ENCODE results near the gene CBR3.
"Not testable (repeated sequence)": the region's sequence is repeated elsewhere in the genome, so short reads cannot be mapped to it uniquely, and the experiment has no call there.

CBR3 gene

GRCh38 chr21:36120304-36120888 lies 14.5 kb upstream of the CBR3 start:
- DNase-seq: no peak

- no peak for DNase-seq
Measured at GRCh38 chr21:36122977-36123376, 11.9 kb upstream of the CBR3 start.

- no peak for DNase-seq
Measured at GRCh38 chr21:36124395-36124794, 10.5 kb upstream of the CBR3 start.

GRCh38 chr21:36125512-36126207 lies 9.2 kb upstream of the CBR3 start:
- DNase-seq: peak; percentile 64 to 67

- DNase-seq: no peak
Measured at GRCh38 chr21:36126208-36126565, 8.7 kb upstream of the CBR3 start.

DNA sequence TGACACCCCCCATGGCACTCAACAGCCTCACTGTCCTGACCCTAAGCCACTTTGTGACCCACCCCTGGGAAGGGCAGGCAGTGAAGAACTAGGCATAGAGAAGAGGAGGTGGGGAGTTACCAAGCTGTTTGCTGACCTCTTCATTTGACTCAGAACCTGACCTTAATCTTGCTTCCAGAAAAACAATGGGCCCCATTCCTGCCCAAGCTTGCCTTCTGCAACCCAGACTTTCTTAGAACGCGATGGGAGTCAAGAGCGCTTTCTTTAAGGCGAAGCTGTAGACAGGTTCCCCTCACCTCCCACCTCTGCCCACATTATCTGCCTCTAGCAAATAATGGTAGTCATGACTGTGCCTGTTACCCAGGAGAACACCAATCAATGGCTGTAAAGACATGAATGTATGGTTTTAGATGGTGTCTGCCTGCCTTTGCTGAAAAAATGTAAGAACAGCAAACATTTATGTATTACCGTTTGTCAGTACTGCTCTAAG lies 8.2 kb upstream of the CBR3 start:
- DNase-seq: no peak

GRCh38 chr21:36127250-36127904 lies 7.5 kb upstream of the CBR3 start:
- DNase-seq: no peak

DNA sequence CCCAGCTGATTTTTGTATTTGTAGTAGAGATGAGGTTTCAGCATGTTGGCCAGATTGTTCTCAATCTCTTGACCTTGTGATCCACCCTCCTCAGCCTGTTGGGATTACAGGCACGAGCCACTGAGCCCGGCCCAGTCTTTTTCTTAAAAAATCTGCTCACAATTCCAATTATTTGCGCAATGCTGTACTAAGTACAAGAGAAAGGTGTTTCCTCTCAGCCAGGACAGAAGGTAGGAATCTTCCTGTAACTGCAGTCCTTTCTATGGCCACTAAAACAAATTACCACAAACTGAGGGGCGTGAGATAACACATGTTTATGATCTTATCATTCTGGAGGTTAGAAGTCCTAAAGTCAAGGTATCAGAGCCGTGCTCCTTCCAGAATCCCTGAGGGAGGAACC lies 6.9 kb upstream of the CBR3 start:
- DNase-seq: no peak

GRCh38 chr21:36129219-36129618 lies 5.7 kb upstream of the CBR3 start:
- DNase-seq: no peak

DNA sequence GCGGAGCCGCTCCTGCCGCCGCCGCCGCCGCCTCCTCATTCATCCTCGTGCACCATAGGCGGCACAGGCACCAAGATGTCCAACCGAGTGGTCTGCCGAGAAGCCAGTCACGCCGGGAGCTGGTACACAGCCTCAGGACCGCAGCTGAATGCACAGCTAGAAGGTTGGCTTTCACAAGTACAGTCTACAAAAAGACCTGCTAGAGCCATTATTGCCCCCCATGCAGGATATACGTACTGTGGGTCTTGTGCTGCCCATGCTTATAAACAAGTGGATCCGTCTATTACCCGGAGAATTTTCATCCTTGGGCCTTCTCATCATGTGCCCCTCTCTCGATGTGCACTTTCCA lies 4.5 kb upstream of the CBR3 start:
- peak in 1 of 2 experiments; percentile 32 for DNase-seq

- DNase-seq: not testable (repeated sequence)
Measured at GRCh38 chr21:36130839-36131238, 4.0 kb upstream of the CBR3 start.

GRCh38 chr21:36132696-36133095 lies 2.2 kb upstream of the CBR3 start:
- no peak for DNase-seq

DNA sequence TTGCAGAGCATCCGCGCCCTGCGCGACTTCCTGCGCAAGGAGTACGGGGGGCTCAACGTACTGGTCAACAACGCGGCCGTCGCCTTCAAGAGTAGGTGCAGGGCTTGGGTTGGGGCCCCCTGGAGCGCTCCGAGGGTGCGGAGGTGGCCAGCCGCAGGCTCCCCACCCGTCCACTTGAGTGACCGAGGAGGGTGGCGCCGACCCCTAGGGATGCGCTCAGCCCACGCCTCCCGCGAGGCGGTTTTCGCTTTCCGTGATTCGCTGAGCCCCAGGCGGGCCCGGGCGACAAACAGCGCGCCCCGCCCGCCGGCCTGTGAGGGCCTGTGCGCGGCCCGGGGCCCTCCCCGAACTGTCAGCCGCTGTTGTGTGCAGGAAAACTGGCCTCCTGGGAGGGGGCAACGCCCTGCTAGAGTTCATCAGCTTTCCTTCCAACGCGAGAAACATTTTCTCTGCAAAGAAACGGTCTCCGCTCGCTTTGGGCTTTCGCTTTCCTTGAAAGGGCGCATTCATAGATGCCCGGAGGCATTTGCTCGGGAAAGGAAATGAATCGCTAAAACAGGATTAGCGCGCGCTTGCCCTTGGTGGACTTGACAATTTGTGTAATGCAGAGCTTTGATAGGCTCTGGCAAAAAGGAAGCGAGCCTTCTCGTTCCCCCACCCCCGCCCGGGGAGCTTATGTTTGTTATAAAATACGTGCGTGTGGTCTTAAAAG lies 668 bp downstream of the CBR3 start:
- DNase-seq: peak; percentile 72 to 78

GRCh38 chr21:36139791-36140190 lies 4.9 kb downstream of the CBR3 start:
- DNase-seq: not testable (repeated sequence)

- DNase-seq: peak; percentile 82 to 84
Measured at GRCh38 chr21:36141513-36141925, 6.6 kb downstream of the CBR3 start.

DNA sequence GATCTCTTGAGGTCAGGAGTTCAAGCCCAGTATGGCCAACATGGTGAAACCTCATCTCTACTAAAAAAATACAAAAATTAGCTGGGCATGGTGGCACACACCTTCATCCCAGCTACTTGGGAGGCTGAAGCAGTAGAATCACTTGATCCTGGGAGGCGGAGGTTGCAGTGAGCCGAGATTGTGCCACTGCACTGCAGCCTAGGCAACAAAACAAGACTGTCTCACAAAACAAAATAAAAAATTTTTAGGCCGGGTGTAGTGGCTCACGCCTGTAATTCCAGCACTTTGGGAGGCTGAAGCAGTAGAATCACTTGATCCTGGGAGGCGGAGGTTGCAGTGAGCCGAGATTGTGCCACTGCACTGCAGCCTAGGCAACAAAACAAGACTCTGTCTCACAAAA lies 9.4 kb downstream of the CBR3 start:
- not testable (repeated sequence) for DNase-seq

GRCh38 chr21:36145259-36145658 lies 10.4 kb downstream of the CBR3 start:
- no peak for DNase-seq

DNA sequence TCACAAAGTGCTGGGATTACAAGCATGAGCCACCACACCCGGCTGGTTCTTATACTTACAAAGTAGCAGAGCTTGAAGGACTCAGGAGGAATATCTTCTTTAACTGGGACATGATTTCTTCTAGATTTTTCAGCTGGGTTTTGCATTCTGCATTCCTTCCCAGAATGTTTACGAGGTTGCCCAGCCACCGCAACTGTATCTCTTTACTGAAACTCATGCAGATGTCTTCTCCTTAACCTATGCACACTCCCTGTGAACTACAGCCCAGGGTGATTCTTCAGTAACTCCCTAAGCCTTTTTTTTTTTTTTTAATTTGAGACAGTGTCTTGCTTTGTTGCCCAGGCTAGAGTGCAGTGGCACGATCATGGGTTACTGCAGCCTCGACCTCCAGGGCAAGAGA lies 13.0 kb downstream of the CBR3 start:
- DNase-seq: no peak

- DNase-seq: no peak
Measured at GRCh38 chr21:36148886-36149285, 14.0 kb downstream of the CBR3 start.

DNA sequence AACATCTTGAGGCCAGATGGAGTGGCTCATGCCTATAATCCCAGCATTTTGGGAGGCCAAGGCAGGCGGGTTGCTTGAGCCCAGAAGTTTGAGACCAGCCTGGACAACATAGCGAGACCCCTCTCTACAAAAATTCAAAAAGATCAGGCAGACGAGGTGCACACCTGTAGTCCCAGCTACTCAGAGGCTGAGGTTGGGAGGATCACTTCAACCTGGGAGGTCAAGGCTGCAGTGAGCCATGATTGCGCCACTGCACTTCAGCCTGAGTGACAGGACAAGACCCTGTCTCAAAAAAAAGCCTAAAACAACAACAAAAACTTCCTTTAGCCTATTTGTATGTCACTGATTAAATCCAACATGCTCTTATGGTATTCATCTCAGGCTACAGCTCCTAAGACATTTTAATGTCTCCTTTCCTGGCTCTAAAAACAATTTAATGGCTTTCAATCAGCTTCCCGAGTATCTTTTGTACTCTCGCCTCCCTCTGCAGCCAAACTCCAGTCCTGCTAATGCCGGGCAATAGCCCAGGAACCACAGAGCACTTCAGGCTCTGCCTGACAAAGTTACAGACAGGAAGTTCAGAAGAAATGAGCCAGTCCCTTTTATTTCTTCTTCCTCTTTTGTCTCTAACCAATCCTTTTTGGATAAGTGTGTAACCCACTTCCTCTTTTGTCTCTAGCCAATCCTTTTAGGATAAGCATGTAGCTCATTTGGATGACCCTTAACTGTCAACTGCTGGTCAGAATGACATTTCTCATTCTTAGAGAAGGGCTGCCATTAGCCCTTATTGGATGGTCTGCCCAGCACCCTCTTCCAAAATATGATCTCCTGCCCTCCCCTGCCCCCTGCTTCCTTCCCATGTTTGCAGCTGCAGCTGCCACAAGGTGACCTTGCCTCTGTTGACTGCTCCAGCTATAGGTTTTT lies 15.2 kb downstream of the CBR3 start:
- DNase-seq: no peak

DNA sequence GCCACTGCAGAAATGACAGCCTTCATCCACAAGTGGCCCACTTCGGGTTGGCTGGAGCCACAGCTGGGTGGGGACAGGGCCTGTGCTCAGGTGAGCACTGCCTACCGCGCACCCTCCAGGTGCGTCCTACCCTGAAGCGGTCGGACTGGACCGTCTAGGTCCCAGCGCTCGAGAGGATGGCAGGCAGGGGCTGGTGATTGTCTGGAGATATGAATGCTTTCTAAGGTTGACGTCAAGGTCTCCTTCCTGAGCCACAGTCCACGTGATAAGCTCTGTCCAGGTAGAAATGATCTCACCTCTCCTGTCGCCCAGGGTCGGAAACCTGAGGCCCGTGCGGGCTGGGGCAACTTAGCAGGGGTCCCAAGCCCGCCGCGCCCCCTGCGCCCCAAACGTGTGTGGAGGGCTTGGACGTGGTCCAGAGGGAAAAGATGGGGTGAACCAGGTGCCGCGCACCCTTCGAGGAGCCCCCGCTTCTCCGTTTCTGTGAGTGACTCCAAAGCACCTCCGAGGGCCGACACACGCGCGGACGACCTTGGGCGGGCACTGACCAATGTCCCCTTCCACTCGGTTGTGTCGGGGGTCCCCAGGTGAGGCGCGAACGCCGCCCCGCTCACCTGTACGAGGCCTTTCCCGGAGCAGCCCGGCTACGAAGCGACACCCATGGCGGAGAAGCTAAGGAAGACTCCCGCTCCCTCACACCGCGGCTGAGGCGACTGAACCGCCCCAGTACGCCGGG lies 20.9 kb downstream of the CBR3 start:
- no peak for DNase-seq

- DNase-seq: peak; percentile 100
Measured at GRCh38 chr21:36156339-36156814, 21.5 kb downstream of the CBR3 start.
